NCI-H128 (cell line): ENCODE data around the gene THOC6.
"Not testable (repeated sequence)": the region's sequence is repeated elsewhere in the genome, so short reads cannot be mapped to it uniquely, and the experiment has no call there.

ENCODE experiments used
- DNase-seq: peaks from one replicate; lab custom pipeline; 2025; ENCODE audit not compliant: unreplicated experiment; lab: John Stamatoyannopoulos, UW

THOC6 gene

DNA sequence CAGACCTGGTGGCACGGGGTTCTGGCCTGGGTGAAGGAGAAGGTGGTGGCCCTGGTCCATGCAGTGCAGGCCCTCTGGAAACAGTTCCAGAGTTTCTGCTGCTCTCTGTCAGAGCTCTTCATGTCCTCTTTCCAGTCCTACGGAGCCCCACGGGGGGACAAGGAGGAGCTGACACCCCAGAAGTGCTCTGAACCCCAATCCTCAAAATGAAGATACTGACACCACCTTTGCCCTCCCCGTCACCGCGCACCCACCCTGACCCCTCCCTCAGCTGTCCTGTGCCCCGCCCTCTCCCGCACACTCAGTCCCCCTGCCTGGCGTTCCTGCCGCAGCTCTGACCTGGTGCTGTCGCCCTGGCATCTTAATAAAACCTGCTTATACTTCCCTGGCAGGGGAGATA lies 45.3 kb downstream of the THOC6 start:
- DNase-seq: not testable (repeated sequence)

DNA sequence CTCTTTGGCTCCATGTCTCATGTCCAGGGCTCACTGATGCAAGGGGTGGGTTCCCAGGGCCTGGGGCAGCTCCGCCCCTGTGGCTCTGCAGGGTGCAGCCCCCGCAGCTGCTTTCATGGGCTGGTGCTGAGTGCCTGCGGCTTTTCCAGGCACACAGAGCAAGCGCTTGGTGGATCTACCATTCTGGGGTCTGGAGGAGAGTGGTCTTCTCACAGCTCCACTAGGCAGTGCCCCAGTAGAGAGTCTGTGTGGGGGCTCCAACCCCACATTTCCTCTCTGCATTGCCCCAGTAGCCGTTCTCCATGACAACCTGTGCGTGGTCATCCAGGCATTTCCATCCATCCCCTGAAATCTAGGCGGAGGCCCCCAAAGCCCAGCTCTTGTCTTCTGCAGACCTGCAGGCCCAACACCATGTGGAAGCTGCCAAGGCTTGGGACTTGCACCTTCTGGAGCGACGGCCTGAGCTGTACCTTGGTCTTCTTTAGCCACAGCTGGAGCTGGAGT lies 46.8 kb downstream of the THOC6 start:
- DNase-seq: no peak

DNA sequence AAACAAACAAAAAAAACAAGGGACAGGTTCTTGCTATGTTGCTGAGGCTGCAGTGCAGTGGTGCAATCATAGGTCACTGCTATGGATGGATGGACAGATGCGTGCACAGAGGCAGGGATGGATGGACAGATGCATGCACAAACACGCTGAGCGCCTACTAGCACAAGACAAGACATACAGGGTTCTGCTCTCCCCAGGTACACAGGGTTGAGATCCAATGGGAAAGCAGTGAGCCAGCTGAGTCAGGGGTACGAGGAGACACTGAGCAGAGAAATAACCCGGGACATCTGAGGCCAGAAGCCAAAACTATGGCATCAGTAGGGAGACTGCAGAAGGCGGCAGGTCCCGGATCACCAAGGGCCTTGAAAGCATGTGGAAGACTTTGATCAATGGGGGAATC lies 47.8 kb downstream of the THOC6 start:
- DNase-seq: no peak

DNA sequence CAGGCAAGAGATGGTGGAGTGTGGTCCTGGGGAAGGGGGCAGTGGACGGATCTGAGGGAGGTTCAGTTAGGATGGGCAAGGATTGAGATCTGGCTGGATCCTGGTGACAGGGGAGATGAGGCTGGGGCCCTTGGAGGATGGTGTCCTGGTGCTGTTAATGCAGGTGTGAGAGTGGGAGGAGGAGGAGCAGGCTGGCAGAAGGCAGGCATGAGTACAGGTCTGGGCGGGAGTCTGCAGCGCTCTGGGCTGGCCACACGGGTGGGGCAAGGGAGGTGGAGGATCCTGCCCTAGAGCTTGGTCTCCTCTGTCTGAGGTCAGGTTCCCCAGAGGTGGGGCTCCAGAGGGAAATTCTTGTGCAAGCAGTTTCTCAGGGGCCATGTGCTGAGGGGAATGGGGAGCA lies 48.3 kb downstream of the THOC6 start:
- not testable (repeated sequence) for DNase-seq

DNA sequence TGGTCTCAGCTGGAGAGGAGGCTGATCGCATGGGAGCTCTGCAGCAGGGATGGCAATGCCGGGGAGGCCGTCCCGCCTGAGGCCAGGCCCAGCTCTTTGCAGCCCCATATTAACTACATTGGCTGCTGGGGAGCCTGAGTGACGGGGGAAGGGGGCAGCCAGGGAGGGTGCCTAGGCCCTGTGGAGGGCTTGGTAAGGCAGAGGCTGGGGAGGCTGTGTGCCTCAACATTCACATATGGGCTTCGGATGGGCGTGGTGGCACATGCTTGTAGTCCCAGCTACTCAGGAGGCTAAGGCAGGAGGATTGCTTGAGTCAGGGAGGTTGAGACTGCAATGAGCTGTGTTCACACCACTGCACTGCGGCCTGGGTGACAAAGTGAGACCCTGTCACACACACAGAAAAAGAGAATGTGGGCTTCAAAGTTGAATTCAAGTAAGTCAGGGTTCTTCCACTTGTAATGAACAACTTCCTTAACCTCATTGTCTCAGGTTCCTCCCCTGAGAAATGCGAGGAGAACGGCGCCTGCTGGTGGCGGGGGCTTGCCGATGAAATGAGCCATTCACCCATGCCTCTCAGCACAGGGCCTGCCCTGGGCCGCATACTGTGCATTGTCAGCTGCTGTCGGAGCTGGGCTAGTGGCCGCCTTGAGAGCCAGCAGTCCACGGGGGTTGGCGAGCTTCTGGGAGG lies 48.9 kb downstream of the THOC6 start:
- DNase-seq: not testable (repeated sequence)

DNA sequence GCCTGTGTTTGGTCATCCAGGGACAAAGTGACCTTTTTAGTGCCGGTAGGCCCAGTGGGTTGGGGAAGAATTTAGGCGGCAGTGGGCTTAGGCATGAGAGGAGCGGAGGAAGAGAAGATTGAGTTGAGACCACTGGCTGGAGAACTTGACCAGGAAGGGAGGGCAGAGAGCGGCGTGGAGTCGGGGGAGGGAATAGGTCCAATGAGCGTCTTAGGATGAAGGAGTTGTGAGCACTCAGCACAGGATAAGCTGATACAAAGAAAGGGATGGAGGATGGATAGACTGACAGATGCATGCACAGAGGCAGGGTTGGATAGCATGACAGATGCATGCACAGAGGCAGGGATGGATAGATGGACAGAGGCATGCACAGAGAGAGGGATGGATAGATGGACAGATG lies 49.6 kb downstream of the THOC6 start:
- DNase-seq: no peak

DNA sequence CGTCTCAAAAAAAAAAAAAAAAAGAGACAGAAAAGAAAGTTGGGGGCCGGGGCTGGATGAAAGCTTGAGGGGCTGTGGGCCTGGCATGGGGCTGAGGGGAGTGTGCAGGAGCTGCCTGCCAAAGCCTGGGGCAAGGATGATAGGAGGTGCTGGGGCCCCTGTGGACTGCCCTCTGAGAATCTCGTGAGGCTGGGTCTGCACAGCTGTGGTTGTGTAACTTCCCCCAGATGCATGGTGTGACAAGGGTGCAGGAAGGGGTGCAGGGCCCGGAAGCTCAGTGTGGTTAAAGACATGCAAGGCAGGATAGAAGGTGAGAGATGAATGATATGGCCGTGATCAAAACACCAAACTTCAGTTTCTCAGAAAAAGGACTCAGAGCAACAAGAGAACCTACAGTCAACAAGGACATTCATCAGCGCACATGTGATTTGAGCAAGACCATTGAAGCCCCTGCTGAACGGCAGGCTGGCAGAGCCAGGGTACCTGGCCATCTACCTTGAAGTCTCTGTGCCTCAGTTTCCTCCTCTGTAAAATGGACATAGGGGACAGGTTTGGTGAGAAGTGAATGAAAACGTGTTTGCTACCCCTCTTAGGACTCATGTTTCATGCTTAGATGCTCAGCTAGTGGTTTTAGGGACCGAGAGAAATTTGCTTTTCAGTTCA lies 51.2 kb downstream of the THOC6 start:
- no peak for DNase-seq

DNA sequence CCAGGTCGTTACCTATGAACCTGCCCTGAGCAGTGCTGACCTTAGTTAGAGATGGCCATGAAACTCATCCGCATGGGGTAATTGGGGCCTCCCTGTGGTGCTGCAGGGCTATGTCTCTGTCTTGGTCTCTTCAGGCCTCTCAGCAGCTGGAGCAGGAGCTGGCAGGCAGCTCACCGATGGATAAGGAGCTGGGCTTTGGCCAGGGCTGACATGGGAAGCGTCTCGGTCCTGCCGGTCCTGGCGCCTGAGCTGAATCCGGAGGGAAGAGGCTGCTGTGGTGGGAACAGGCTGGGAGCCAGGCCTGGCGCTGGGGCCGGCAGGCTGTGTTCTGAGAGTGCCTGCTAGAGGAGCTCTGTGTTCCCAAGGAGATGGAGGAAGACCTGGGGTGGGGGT lies 51.7 kb downstream of the THOC6 start:
- no peak for DNase-seq

DNA sequence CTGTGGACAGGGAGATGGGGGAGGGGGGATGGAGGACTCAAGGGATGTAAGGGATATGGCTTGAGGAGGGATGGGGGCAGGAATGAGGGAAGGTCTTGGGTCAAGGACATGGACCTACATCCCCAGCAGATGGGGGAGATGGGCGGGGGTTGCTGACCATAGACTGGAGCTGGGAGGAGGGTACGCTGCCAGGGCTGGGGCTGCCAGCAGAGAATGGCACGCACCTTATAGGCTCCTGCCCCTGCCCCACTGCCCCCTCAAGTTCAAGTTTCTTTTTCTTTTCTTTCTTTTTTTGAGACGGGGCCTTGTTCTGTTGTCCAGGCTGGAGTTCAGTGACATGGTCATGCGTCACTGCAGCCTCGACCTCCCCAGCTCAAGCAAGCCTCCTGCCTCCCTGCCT lies 52.1 kb downstream of the THOC6 start:
- DNase-seq: not testable (repeated sequence)

DNA sequence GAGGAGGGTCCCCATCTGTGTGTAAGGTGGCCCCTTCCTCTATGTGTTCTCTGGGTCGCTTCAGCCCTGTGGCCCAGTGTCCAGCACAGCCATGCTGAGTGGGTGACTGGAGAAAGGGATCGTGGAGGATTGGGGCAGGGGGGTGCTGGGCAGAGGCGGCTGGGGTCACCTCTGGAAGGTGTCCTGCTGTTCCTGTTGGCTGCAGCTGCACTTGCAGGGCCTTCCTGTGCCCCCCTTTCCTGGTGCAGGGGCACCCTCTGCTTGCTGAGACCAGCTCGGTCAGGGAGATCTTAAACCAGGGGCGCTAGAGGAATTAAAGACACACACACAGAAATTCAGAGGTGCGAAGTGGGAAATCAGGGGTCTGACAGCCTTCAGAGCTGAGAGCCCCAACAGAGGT lies 52.7 kb downstream of the THOC6 start:
- no peak for DNase-seq
